Ishikawa (cell line): Measurements from ENCODE around the gene NEDD4L.

Source experiments
- CEBPB ChIP-seq: IDR thresholded peaks from 2 replicates; pipeline ENCODE4 v1.6.1; 2012
- CREB1 ChIP-seq: IDR thresholded peaks from 2 replicates; pipeline ENCODE4 v1.6.1; 2012; ENCODE audit warnings: low read depth
- EGR1 ChIP-seq: IDR thresholded peaks from 2 replicates; pipeline ENCODE4 v1.6.1; 2012
- EP300 ChIP-seq: IDR thresholded peaks from 2 replicates; pipeline ENCODE4 v1.6.1; 2012; ENCODE audit warnings: borderline replicate concordance
- FOXM1 ChIP-seq: IDR thresholded peaks from 2 replicates; pipeline ENCODE4 v1.6.1; 2012; ENCODE audit warnings: low read depth, borderline replicate concordance
- NFIC ChIP-seq: IDR thresholded peaks from 2 replicates; pipeline ENCODE4 v1.6.1; 2012
- RAD21 ChIP-seq: IDR thresholded peaks from 2 replicates; pipeline ENCODE4 v1.6.1; 2012; ENCODE audit warnings: low read depth
- REST ChIP-seq: IDR thresholded peaks from 2 replicates; pipeline ENCODE4 v1.6.1; 2012; ENCODE audit warnings: low read depth, mild to moderate bottlenecking
- TAF1 ChIP-seq: IDR thresholded peaks from 2 replicates; pipeline ENCODE4 v1.6.1; 2012; ENCODE audit warnings: low read depth, mild to moderate bottlenecking
- TCF12 ChIP-seq: IDR thresholded peaks from 2 replicates; pipeline ENCODE4 v1.6.1; 2012; ENCODE audit warnings: low read depth
- TEAD4 ChIP-seq: IDR thresholded peaks from 2 replicates; pipeline ENCODE4 v1.6.1; 2012
- USF1 ChIP-seq: IDR thresholded peaks from 2 replicates; pipeline ENCODE4 v1.6.1; 2012
- YY1 ChIP-seq: IDR thresholded peaks from 2 replicates; pipeline ENCODE4 v1.6.1; 2012; ENCODE audit warnings: low read depth
- ZBTB7A ChIP-seq: IDR thresholded peaks from 2 replicates; pipeline ENCODE4 v1.6.1; 2012; ENCODE audit warnings: low read depth
- TF ChIP-seq, protein P1 (sequence below): IDR thresholded peaks from 2 replicates; pipeline ENCODE4 v1.6.1; 2012

The NEDD4L gene

DNA sequence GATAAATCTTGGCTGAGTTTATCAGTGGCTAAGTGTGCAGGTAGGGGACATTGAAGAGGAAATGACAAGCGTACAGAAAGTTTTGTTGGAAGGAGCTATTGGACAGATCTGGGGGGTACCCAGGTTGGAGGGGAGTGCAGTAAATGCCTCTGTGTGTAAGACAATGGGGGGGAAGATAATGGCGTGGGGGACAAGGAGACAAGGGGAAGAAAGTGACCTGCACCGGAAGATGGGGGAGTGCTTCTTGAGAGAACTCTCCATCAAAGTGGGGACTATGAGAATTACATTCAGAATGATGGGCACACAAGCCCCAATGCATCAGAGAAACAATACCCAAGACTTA, 394.9 kb downstream of the NEDD4L start:
- TF ChIP-seq ZBTB7A (no peak), EP300 (no peak), YY1 (no peak), FOXM1 (no peak), REST (no peak), USF1 (no peak), TAF1 (no peak), CEBPB (no peak), TCF12 (no peak), EGR1 (no peak), RAD21 (no peak), CREB1 (no peak), NFIC (no peak), TEAD4 (no peak)
- TF ChIP-seq, protein P1, sequence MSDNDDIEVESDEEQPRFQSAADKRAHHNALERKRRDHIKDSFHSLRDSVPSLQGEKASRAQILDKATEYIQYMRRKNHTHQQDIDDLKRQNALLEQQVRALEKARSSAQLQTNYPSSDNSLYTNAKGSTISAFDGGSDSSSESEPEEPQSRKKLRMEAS, result no peak

DNA sequence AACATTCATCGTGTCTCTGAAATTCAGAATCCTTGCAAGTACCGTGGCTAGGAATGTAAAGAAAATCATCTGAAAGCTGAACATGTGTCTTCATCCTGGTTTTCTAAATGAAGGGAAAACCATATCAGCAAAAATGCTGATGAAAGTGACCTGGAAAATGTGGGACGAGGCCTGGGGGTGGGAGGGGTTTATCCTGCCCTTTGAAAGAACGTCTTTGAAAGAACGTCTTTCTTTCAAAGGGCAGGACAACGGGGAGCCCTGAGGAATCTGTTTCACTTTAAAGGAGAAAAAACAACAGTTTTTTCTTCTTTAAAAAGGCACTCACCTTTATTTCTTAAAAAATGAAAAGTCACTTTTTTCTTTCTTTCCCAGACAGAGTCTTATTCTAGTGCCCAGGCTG, 399.6 kb downstream of the NEDD4L start:
- TF ChIP-seq, protein P1, result no peak
- TF ChIP-seq CREB1 (no peak), TAF1 (no peak), CEBPB (no peak), YY1 (no peak), USF1 (no peak), ZBTB7A (no peak), REST (no peak), FOXM1 (no peak), TCF12 (no peak), RAD21 (no peak), EGR1 (no peak), EP300 (no peak), TEAD4 (no peak)

DNA sequence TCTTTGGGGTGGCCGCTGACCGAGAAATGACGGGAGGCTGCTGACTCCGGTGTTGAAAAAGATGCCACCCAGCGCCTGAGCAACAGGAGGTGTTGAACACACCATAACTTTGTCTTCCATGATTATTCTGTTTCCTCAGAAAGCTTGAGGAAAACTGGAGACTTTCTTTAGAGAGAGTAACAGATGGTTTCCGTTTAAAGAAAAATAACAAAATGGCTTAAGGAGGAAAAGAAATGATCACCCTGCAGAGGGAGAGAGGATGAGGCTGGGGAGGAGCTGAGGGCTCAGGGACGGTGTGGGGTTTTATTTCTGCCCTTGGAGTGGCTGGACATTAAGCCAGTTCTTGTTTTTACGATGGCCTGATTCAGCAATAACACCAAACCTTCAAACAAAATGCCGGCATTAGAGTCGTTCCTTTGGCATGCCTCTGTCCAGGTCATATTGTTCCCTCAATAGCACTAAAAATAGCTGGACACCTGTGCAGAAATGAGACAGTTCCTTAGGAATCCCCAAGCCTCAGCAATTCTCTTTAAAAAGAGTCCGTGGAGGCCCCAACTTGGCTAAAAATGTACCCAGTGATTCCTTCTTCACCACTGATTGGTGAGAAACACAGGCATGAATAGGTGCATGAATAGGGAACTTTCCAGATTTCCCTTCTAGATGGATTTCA, 402.5 kb downstream of the NEDD4L start:
- TF ChIP-seq CEBPB, result no peak
- TF ChIP-seq ZBTB7A, result no peak
- no peak for TF ChIP-seq YY1
- TF ChIP-seq FOXM1, result no peak
- TF ChIP-seq TEAD4, result no peak
- no peak for TF ChIP-seq TCF12
- no peak for TF ChIP-seq EGR1
- no peak for TF ChIP-seq NFIC
- TF ChIP-seq USF1, result no peak
- TF ChIP-seq RAD21, result no peak
- TF ChIP-seq EP300, result no peak
- TF ChIP-seq CREB1, result no peak
- TF ChIP-seq TAF1, result no peak
- TF ChIP-seq, protein P1, result no peak
- TF ChIP-seq REST, result no peak

- TF ChIP-seq TCF12, result no peak
- TF ChIP-seq EGR1, result no peak
- TF ChIP-seq CEBPB, result no peak
- TF ChIP-seq TEAD4, result no peak
- no peak for TF ChIP-seq USF1
- no peak for TF ChIP-seq YY1
- no peak for TF ChIP-seq FOXM1
- TF ChIP-seq ZBTB7A, result no peak
- no peak for TF ChIP-seq RAD21
- TF ChIP-seq CREB1, result no peak
- TF ChIP-seq, protein P1, result no peak
- no peak for TF ChIP-seq TAF1
- TF ChIP-seq REST, result no peak
- TF ChIP-seq EP300, result no peak
- TF ChIP-seq NFIC, result no peak
These were observed 403.5 kb downstream of the NEDD4L start for GRCh38 chr18:58447402-58448095.
